OCI-M2 (cell line): ENCODE data around the gene RGS6.

Source experiments
- DNase-seq: peaks from one replicate; lab custom pipeline; 2025; ENCODE audit not compliant: unreplicated experiment; lab: John Stamatoyannopoulos, UW

The RGS6 gene

GRCh38 chr14:72070458-72070857 lies 138.2 kb downstream of the RGS6 start:
- DNase-seq = no peak

DNA sequence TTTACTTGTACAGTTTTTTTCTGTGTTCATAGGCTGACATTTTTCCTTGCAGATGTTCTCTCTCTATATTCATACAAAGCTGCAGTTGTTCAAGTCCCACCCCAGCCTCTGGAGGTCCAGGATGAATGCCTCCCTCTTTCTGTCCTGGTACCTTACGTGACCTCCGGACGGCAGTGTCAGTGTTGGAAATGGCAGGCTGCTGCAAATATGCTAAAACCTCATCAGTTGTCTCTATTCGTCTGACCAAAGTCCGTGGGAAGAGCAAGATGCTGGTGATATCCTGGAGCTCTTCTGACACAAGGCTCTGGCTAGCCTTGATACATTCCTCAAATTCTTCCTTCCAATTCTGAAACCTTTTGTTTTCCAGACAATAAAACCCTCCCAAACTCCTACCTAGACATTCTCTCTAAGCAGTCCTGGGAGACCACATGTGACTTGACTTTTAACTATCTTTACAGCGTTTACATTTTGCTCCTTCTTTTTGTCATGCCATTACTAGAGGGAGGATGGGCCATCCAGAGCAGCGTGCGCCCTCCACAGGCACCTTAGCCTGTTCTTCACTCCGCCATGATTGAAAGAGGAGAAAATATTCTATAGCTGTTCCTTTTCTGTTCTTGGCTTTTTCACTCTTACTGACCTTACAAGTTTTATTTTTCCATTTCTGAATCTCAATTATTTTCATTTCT lies 143.6 kb downstream of the RGS6 start:
- no peak for DNase-seq

- DNase-seq = no peak
Measured at GRCh38 chr14:72081137-72081536, 148.9 kb downstream of the RGS6 start.

GRCh38 chr14:72084935-72085334 lies 152.7 kb downstream of the RGS6 start:
- no peak for DNase-seq

DNA sequence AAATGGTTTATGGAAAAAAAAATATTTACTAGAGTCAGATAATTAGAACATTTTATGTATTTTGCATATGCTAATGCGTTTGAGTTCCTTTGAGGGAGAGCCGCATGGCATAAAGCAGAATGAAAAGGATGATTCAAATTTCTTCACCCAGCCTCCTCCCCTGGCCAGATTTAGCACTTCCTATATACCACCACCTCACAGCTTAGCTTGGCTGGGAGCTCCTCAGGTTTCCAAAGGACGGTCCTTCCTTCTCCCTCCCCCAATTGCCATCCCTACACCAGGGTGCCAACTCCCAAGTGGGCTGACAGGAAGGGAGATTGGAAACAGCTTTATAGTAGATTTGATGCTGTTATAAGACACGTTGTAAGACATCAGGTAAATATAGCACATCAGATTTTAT lies 157.4 kb downstream of the RGS6 start:
- no peak for DNase-seq

GRCh38 chr14:72094844-72095582 lies 162.8 kb downstream of the RGS6 start:
- no peak for DNase-seq

DNA sequence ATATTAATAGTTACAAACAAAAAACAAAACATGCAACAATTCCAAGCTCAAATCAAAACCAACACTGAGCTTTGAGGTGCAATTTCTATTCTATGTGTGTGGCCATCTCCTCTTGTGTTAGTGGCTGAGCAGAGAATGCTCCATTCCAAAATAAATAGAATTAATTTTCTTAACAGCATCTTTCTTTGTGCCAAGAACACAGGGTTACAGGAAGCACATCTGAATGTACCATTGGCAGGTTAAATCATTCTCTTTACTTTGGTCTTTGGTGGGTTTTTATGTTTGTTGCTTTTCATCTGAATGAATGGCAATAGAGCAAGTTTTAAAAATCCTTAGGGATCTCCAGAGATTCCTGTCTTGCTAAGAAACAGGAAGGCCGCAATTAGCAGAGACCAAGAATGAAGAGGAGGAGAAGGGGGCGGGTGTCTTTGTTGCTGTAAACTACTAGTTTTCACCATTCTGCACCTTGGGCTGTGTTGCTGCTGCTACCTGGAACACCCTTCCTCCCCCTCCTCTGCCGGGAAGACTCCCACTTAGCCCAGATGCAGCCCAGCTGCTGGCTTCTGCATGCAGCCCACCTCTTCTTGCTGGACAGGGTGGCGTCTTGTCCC lies 165.0 kb downstream of the RGS6 start:
- no peak for DNase-seq

- DNase-seq = no peak
Measured at GRCh38 chr14:72098210-72098609, 166.0 kb downstream of the RGS6 start.

DNA sequence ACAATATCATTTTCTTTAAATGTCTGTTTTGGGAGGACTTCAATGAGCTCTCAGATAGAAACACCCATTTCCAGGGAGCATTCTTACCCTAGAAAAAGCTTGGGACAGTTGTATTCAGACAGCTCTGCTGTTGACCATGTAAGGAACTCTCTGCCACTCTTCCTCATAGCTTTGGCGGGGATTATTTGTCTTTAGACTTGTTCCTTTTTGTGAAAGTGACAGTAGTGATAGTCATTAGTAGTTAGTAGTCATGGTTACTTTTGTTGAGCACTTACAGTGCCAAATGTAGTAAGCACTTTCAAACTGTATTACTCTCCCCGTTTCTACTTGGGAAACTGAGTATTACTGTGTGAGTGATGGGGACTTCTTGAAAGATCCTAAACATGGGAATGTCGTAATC lies 167.3 kb downstream of the RGS6 start:
- no peak for DNase-seq

DNA sequence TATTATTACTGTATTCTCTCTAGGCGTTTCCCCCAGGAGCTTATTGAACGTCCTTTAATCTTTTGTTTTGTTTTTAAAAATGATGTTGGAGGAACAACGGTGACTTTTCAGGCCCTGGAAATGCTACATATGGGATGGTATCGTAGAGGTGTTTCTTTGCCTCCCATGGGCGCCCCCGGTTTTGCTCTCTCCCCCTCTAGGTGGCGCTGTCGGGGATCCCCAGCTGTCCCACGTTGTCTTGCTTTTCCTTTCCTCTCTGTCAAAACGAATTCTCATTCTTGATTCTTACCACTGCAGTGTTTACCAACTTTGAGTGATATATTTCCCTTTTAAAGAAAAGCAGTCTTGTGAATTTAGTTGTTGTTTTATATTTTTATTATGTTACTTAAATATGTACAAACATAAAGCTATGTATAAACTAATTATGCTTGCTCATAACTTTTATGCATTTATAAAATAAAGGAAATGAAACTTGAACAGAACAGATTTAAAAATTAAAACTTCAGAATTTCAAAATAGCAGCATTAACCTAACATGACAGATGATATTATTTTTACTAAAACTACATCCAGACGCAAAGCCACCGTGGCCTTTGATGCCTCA lies 171.9 kb downstream of the RGS6 start:
- DNase-seq = no peak

DNA sequence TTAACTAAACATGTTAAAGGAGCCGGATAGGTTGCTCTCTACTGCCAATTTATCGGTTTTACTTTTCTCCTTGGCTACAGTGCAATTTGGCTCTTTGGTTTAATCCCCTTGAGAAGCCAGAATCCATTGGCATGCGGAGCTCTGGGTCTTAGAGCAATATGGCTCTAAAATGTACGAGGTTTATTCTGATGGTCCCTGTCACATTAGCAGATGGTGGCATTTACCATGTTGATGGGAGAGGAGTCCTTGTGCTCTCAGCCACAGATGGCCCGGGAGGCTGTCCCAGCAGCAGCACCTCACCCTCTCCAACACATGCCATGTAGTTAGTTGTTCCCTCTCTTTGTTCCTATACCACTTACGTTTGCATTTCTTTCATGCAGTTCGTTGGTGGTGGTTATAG lies 179.7 kb downstream of the RGS6 start:
- DNase-seq = no peak

GRCh38 chr14:72118841-72119240 lies 186.6 kb downstream of the RGS6 start:
- DNase-seq = no peak

DNA sequence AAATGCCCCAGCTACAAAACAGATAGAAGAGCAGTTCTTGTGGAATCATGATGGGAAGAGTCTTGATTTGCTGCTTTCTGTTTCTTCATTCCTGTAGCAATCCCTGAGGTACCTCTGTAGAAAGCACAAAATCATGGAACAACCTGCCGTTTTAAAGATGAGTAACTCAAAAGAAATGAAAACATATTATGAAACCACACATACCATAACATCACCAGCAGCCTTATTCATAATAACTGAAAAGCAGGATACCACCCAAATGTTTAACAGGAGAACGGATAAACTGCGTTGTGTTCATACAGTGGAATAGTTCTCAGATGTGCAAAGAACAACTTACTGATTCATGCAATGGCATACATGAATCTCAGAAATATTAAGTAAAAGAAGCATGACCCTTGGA lies 188.1 kb downstream of the RGS6 start:
- DNase-seq = no peak

GRCh38 chr14:72123755-72124154 lies 191.5 kb downstream of the RGS6 start:
- DNase-seq = no peak

GRCh38 chr14:72124171-72124570 lies 191.9 kb downstream of the RGS6 start:
- no peak for DNase-seq

DNA sequence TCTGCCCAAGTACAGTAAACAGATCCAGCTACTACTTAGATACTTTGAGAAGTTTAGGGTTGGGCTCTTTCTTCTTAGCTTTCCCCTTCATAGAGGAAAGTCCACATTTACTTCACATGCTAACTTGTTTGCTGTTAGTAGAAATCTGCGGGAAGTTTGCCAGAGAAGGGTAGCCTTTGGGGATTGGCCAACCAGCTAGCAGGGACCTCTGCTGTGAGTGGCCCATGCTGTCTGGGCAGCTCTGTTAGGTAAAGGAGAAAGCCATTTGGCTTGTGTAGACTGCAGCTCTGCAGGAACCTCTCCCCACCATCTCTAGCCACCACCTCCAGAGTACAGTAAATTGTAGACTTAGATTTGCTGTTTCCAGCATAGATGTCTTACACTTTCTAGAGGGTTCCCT lies 193.9 kb downstream of the RGS6 start:
- DNase-seq = no peak

DNA sequence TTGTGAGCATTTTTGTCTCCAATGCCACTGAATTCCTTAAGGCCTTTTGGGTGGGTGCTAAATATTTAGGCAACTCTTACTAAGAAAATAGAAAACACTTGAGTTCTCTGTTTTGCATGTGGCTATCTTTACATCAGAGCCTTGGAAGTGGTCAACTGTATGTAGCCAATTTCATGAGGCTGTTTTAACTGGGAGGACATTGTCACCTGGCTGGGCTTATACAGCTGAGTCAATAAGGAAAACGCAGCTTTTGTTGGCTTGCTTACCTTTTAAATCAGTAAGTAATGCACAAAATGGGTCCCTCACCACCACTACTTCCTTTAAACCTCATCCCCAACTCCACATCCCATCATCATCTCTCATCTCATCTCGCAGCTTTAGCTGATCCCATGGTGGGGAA lies 194.3 kb downstream of the RGS6 start:
- no peak for DNase-seq

- DNase-seq = no peak
Measured at GRCh38 chr14:72128629-72129028, 196.4 kb downstream of the RGS6 start.

- no peak for DNase-seq
Measured at GRCh38 chr14:72129291-72129690, 197.1 kb downstream of the RGS6 start.

- DNase-seq = no peak
Measured at GRCh38 chr14:72141084-72141483, 208.9 kb downstream of the RGS6 start.

GRCh38 chr14:72142328-72142727 lies 210.1 kb downstream of the RGS6 start:
- no peak for DNase-seq

DNA sequence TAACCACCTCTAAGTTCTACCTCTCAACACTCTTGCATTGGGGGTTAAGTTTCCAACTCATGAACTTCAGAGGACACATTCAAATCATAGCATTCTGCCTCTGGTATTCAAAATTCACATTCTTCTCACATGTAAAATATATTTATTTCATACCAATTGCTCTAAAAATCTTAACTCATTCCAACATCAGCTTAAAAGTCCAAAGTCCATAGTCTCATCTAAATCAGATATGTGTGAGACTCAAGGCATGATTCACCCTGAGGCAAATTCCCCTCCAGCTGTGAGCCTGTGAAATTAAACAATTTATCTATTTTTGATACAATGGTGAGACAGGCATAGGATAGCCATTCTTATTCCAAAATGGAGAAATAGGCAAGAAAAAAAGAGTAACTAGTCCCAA lies 214.0 kb downstream of the RGS6 start:
- no peak for DNase-seq
